Mucosa of descending colon (tissue), 3 donors: Measurements from ENCODE around the gene PXYLP1. TPM values are rescaled to one million over a fixed set of nuclear protein-coding genes. Genes with fewer than 3 reads are reported as not detected.

Experiments
- ATAC-seq: fragments of 200-7000 bp; cut with Tn5 transposase; one replicate; pipeline ENCODE4 v1.9.1; 2020; ENCODE audit warnings: mild to moderate bottlenecking, moderate library complexity
- DNase-seq, 3 donors: peaks; one replicate each; pipeline ENCODE4 v3.0.0-alpha.2; 2020
- H3K36me3 ChIP-seq: fragments of 200-600 bp; one replicate; pipeline ENCODE4 v1.8.0; 2021; ENCODE audit warnings: low read depth, mild to moderate bottlenecking
- H3K4me1 ChIP-seq: fragments of 200-600 bp; one replicate; pipeline ENCODE4 v1.8.0; 2021; ENCODE audit warnings: low read depth, mild to moderate bottlenecking
- H3K4me3 ChIP-seq: fragments of 200-600 bp; one replicate; pipeline ENCODE4 v1.8.0; 2021; ENCODE audit warnings: mild to moderate bottlenecking
- H3K9me3 ChIP-seq: fragments of 200-600 bp; one replicate; pipeline ENCODE4 v1.8.0; 2021; ENCODE audit warnings: mild to moderate bottlenecking
- CTCF ChIP-seq: fragments of 200-600 bp; IDR thresholded peaks from one replicate; pipeline ENCODE4 v1.8.0; 2022; ENCODE audit warnings: antibody characterized with exemption, mild to moderate bottlenecking
- intact Hi-C, 2 donors: fragments of 100-400 bp; cut with DNase I in 1 of 2; cut with micrococcal nuclease in 1 of 2; formaldehyde crosslinking; loops; one replicate each; pipeline versions ENCODE4 v1.11.0 to v1.11.1; 2022; cut with DNase I, micrococcal nuclease
- total RNA-seq, 3 donors: library from RNA; stranded (reverse); fragmentation: NEBNext Ultra II Directional in 2 of 3; extraction: Animal tissue kit (Norgen Biotek cat#: 25700) in 2 of 3; gene quantifications; one replicate each; pipeline versions ENCODE4 v1.2.1 to v1.2.4, GENCODE V29; 2021 to 2023
- donor health status: DM: no; HTN: no; CAD: no; lungs with moderate emphysema.
- donor health status: DM: no; HTN: no; CAD: no.
- donor health status: DM: no; HTN: yes; CAD: no.

Gene PXYLP1
- total RNA-seq, 3 donors from 2014 or later, result 9.9 to 13.7 (median 10.5) TPM

- TF ChIP-seq CTCF, result no peak
- H3K9me3 ChIP-seq, result no peaks in the 10 kb centered on the region
- intact Hi-C loops, result no loop called here
- ATAC-seq, result no peak
- no peaks in the 10 kb centered on the region for H3K36me3 ChIP-seq
- H3K4me3 ChIP-seq, result no peak overlapping the region
- DNase-seq, result no peak
- no peaks in the 10 kb centered on the region for H3K4me1 ChIP-seq
Measured at GRCh38 chr3:141259821-141260629, 28.4 kb downstream of the PXYLP1 start.

- Histone ChIP-seq H3K9me3 (no peaks in the 10 kb centered on the region), H3K4me3 (no peak overlapping the region), H3K36me3 (no peaks in the 10 kb centered on the region), H3K4me1 (no peaks in the 10 kb centered on the region)
- ATAC-seq (no peak), DNase-seq (no peak)
- intact Hi-C loops, result no loop called here
- TF ChIP-seq CTCF, result no peak
Measured at GRCh38 chr3:141260630-141260927, 29.0 kb downstream of the PXYLP1 start.

GRCh38 chr3:141261472-141262307 lies 30.1 kb downstream of the PXYLP1 start:
- H3K4me1 ChIP-seq, result no peaks in the 10 kb centered on the region
- no peak for TF ChIP-seq CTCF
- ATAC-seq, result no peak
- H3K36me3 ChIP-seq, result no peaks in the 10 kb centered on the region
- no peak overlapping the region for H3K4me3 ChIP-seq
- DNase-seq, result no peak
- no peaks in the 10 kb centered on the region for H3K9me3 ChIP-seq
- intact Hi-C loops, result no loop called here

- Histone ChIP-seq H3K9me3 (no peaks in the 10 kb centered on the region), H3K4me1 (no peaks in the 10 kb centered on the region), H3K36me3 (no peaks in the 10 kb centered on the region), H3K4me3 (no peak overlapping the region)
- intact Hi-C loops, result no loop called here
- ATAC-seq (no peak), DNase-seq (no peak)
- no peak for TF ChIP-seq CTCF
Measured at GRCh38 chr3:141262308-141262705, 30.7 kb downstream of the PXYLP1 start.

GRCh38 chr3:141266186-141266585 lies 34.6 kb downstream of the PXYLP1 start:
- H3K36me3 ChIP-seq, result no peaks in the 10 kb centered on the region
- no peak for ATAC-seq
- no peak for TF ChIP-seq CTCF
- intact Hi-C loops, result no loop called here
- no peak overlapping the region for H3K4me3 ChIP-seq
- no peaks in the 10 kb centered on the region for H3K9me3 ChIP-seq
- no peaks in the 10 kb centered on the region for H3K4me1 ChIP-seq
- no peak for DNase-seq
